Measurements from ENCODE around the gene KAZALD1. TPM values are rescaled to one million over a fixed set of nuclear protein-coding genes. Genes with fewer than 3 reads are reported as not detected.
A peak's percentile ranks its signal among the peaks of the same experiment; 100 is the strongest.

Gene KAZALD1, protein sequence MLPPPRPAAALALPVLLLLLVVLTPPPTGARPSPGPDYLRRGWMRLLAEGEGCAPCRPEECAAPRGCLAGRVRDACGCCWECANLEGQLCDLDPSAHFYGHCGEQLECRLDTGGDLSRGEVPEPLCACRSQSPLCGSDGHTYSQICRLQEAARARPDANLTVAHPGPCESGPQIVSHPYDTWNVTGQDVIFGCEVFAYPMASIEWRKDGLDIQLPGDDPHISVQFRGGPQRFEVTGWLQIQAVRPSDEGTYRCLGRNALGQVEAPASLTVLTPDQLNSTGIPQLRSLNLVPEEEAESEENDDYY
- 2.0 and 4.8 TPM in 2 replicates for total RNA-seq

DNA sequence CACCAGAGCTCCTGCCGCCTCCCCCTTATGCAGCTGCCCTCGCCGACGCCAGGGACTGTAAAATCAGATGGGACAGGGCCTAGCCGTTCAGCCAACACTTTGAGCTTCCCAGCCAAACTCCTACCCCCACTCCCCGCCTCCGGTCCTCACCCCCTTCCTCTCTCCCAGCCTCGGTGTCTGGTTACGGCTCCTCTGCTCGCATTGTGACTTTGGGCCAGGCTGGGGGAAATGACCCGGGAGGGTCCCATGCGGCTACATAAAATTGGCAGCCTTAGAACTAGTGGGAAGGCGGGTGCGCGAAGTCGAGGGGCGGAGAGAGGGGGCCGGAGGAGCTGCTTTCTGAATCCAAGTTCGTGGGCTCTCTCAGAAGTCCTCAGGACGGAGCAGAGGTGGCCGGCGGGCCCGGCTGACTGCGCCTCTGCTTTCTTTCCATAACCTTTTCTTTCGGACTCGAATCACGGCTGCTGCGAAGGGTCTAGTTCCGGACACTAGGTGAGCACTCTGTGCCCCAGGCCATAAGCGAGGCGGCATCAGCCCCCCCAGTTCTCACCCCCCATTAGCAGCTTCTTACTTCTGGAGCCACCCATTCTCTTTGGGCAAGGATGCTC, at the start of gene KAZALD1:
Gene KAZALD1, plus strand, starts transcription at position 366 of the 608 bp plus-strand sequence. CDS start 604 bp downstream, outside the sequence.
- H3K36me3 ChIP-seq (ENCODE audit: control insufficient read depth, insufficient read depth, low read length): no peaks in the 10 kb centered on the region
- H3K27me3 ChIP-seq (ENCODE audit: control insufficient read depth, insufficient read depth, low read length): peaks cover 3% of the 10 kb centered on the region
- DNase-seq (ENCODE audit: low read depth): no peak
- H3K4me3 ChIP-seq (ENCODE audit: low read depth, low read length): peak within 1 kb of the TSS; percentile 99
- TF ChIP-seq CTCF (IDR thresholded peaks at IDR 0.05; ENCODE audit: insufficient read depth, low read length, poor library complexity, severe bottlenecking): no peak

DNA sequence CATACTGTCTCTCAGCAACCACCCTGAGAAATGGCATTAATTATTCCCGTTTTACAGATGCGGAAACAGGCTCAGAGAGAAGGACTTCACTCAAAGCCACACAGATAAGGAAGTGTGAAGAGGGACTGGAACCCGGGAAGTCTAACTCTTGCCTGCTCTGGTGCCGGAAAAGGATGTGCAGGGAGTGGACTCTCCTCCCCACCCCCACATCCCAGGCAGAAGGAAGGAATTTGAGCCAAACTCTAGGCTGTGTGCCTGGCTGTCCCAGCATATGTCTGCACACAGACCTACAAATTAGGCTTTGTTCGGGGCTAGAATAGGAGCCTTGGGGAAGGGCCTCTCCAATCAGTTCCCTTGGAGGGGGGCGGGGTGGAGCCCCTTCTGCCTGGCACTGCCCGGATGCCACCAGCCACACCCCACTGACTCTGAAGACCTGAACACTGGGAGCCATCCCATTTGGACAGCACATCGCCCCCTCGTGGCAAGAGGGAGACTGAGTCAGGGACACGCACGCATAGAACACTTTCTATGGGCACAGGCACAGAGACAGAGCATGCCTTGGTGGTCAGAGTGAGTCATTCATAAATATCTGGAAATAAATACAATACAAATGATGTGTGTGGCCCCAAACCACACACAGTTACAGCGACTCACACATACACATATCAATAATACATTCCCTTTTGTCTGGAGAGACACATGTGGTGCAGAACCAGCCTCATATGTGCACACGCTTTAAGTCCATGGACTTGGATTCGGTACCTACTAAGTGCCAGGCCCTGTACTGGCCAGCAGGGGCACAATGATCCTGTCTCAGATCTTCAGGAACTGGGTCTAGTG, 49.0 kb upstream of the KAZALD1 start:
- no peak for DNase-seq (ENCODE audit: low read depth)
- H3K36me3 ChIP-seq (ENCODE audit: control insufficient read depth, insufficient read depth, low read length): no peaks in the 10 kb centered on the region
- H3K4me3 ChIP-seq (ENCODE audit: low read depth, low read length): no peak overlapping the region
- no peak for TF ChIP-seq CTCF (IDR thresholded peaks at IDR 0.05; ENCODE audit: insufficient read depth, low read length, poor library complexity, severe bottlenecking)
- H3K27me3 ChIP-seq (ENCODE audit: control insufficient read depth, insufficient read depth, low read length): peaks cover 4% of the 10 kb centered on the region

GRCh38 chr10:101013365-101013825, 48.4 kb upstream of the KAZALD1 start:
- no peak overlapping the region for H3K4me3 ChIP-seq (ENCODE audit: low read depth, low read length)
- no peak for TF ChIP-seq CTCF (IDR thresholded peaks at IDR 0.05; ENCODE audit: insufficient read depth, low read length, poor library complexity, severe bottlenecking)
- H3K36me3 ChIP-seq (ENCODE audit: control insufficient read depth, insufficient read depth, low read length): no peaks in the 10 kb centered on the region
- peaks cover 9% of the 10 kb centered on the region for H3K27me3 ChIP-seq (ENCODE audit: control insufficient read depth, insufficient read depth, low read length)
- no peak for DNase-seq (ENCODE audit: low read depth)

GRCh38 chr10:101014230-101014884, 47.4 kb upstream of the KAZALD1 start:
- no peak overlapping the region for H3K4me3 ChIP-seq (ENCODE audit: low read depth, low read length)
- no peaks in the 10 kb centered on the region for H3K36me3 ChIP-seq (ENCODE audit: control insufficient read depth, insufficient read depth, low read length)
- peak; percentile 95 for TF ChIP-seq CTCF (IDR thresholded peaks at IDR 0.05; ENCODE audit: insufficient read depth, low read length, poor library complexity, severe bottlenecking)
- no peak for DNase-seq (ENCODE audit: low read depth)
- H3K27me3 ChIP-seq (ENCODE audit: control insufficient read depth, insufficient read depth, low read length): peaks cover 17% of the 10 kb centered on the region

- DNase-seq (ENCODE audit: low read depth): peak; percentile 88
- H3K36me3 ChIP-seq (ENCODE audit: control insufficient read depth, insufficient read depth, low read length): no peaks in the 10 kb centered on the region
- no peak for TF ChIP-seq CTCF (IDR thresholded peaks at IDR 0.05; ENCODE audit: insufficient read depth, low read length, poor library complexity, severe bottlenecking)
- H3K27me3 ChIP-seq (ENCODE audit: control insufficient read depth, insufficient read depth, low read length): peaks cover 17% of the 10 kb centered on the region
- no peak overlapping the region for H3K4me3 ChIP-seq (ENCODE audit: low read depth, low read length)
Measured at GRCh38 chr10:101014966-101015581, 46.7 kb upstream of the KAZALD1 start.
